ENCODE results near the gene MLN.

The MLN gene

GRCh38 chr6:33803571-33804053, at the start of gene MLN:
TSS of gene MLN (minus strand) at chr6:33804003. CDS start at chr6:33801163, 2,840 bp downstream.
- no peak for DNase-seq (ENCODE audit: low spot score)
- no peaks in the 10 kb centered on the region for H3K36me3 Mint-ChIP-seq (ENCODE audit: low read depth)
- no peaks in the 10 kb centered on the region for H3K9me3 Mint-ChIP-seq
- H3K27ac Mint-ChIP-seq = no peak within 1 kb of the TSS
- H3K4me1 Mint-ChIP-seq (ENCODE audit: low read depth) = peaks cover 8% of the 10 kb centered on the region
- no peak within 1 kb of the TSS for H3K4me3 Mint-ChIP-seq
- peaks cover 28% of the 10 kb centered on the region for H3K27me3 Mint-ChIP-seq (ENCODE audit: low read depth)

DNA sequence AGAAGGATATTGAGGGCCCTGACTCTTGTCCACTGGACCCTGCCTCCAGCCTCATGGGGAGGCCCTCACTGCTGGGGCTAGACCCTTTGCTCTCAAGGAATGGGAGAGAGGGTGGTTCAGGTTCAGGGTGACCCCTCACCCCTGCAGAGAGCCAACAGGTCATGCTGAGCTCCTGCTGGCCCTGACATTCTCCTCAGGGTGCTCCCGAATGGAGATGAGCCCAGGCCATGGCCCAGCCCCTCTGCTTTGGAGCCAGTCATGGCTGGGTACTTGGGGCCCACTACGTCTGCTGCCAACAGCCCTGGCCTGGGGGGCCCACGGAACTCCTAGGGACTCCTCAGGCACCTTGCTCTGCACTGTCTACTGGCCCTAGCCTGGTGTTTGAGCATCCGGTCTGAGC, 49.2 kb upstream of the MLN start:
- DNase-seq (ENCODE audit: low spot score) = no peak
- Mint-ChIP-seq H3K36me3 (ENCODE audit: low read depth) (no peaks in the 10 kb centered on the region), H3K4me3 (no peak overlapping the region), H3K27ac (no peak overlapping the region), H3K27me3 (ENCODE audit: low read depth) (peaks cover 44% of the 10 kb centered on the region), H3K9me3 (no peaks in the 10 kb centered on the region), H3K4me1 (ENCODE audit: low read depth) (peaks cover 21% of the 10 kb centered on the region)

GRCh38 chr6:33851959-33852358, 48.2 kb upstream of the MLN start:
- DNase-seq (ENCODE audit: low spot score) = no peak
- H3K27me3 Mint-ChIP-seq (ENCODE audit: low read depth) = peaks cover 38% of the 10 kb centered on the region
- H3K27ac Mint-ChIP-seq = no peak overlapping the region
- H3K9me3 Mint-ChIP-seq = no peaks in the 10 kb centered on the region
- no peaks in the 10 kb centered on the region for H3K36me3 Mint-ChIP-seq (ENCODE audit: low read depth)
- peaks cover 12% of the 10 kb centered on the region for H3K4me1 Mint-ChIP-seq (ENCODE audit: low read depth)
- H3K4me3 Mint-ChIP-seq = no peak overlapping the region

DNA sequence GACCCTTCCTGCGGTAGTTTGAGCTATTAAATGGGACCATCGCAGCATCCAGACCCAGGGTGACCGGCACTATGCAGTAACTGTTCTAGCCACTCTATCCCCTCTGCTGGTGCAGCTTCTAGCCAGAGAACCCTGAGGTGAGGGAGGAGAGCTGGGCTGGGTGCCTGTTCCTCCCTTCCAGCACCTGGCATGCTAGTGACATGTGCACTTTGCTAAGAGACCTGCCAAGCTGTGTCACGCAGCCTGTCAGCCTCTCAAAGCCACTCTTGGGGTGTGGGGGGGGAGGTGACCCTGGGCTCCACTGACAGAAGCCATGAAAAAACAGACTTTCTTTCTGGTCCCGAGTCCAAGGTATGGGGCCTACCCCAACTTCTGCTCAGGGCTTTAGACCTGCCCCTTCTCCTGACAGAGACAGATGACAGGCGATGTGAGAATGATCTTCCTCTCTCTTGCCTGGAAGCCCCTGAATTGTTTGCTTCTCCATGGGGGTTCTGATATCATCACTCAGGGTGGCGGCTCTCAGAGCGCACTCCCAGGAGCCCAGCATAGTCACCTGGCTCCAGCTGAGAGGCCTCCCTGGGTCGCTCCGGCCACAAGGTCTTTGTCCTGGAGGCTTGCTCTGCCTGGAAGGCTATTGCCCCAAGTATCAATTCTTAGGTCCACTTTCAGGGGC, 47.2 kb upstream of the MLN start:
- no peaks in the 10 kb centered on the region for H3K9me3 Mint-ChIP-seq
- no peak overlapping the region for H3K27ac Mint-ChIP-seq
- peaks cover 3% of the 10 kb centered on the region for H3K4me1 Mint-ChIP-seq (ENCODE audit: low read depth)
- peaks cover 40% of the 10 kb centered on the region for H3K27me3 Mint-ChIP-seq (ENCODE audit: low read depth)
- no peak overlapping the region for H3K4me3 Mint-ChIP-seq
- DNase-seq (ENCODE audit: low spot score) = no peak
- no peaks in the 10 kb centered on the region for H3K36me3 Mint-ChIP-seq (ENCODE audit: low read depth)

DNA sequence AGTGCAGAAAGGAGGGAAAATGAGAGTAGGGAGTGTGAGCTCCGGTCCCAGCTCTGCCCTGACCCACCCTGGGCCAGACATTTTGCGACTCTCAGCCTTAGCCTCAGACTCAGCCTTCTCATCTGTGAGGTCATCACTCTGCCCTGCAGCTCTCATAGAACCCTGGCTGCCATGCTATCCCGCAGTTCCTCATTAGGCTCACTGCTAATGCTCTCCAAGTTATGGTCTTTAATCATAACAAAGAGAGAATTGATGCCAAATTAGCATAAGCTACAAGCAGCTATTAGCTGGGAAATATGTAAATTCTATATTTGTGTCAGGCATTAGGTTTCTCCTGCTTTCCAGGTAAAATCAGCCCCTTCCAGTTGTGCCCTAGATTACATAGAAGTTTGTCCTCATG, 46.5 kb upstream of the MLN start:
- no peak overlapping the region for H3K27ac Mint-ChIP-seq
- DNase-seq (ENCODE audit: low spot score) = no peak
- H3K9me3 Mint-ChIP-seq = no peaks in the 10 kb centered on the region
- no peaks in the 10 kb centered on the region for H3K4me1 Mint-ChIP-seq (ENCODE audit: low read depth)
- H3K4me3 Mint-ChIP-seq = no peak overlapping the region
- H3K27me3 Mint-ChIP-seq (ENCODE audit: low read depth) = peaks cover 39% of the 10 kb centered on the region
- no peaks in the 10 kb centered on the region for H3K36me3 Mint-ChIP-seq (ENCODE audit: low read depth)

DNA sequence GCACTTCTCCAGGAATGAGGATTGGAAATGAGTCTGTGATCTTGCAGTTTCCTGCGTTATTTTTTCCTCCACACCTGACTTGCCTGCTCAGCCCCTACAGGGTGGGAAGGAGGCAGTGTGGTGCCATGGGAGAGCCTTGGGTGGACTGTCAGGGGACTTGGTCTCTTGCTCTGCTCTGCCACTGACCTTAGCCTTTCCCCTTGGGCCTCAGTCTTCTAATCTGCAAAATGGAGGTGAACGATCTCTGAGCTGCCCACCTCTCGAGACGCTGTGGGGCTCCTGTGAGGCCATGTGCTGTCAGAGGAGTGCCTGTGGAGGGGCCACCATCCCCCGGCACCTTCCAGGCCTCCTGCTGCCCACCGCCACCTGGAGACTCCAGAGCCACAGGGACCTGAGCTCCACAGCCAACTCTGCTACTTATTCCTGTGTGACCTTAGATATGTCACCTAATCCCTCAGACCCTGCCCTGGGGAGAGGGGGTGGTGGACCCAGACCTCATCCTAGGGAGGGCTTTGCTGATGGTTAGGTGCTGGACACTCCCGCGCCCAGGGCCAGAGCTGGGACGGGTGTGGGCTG, 45.8 kb upstream of the MLN start:
- no peaks in the 10 kb centered on the region for H3K9me3 Mint-ChIP-seq
- no peaks in the 10 kb centered on the region for H3K36me3 Mint-ChIP-seq (ENCODE audit: low read depth)
- no peaks in the 10 kb centered on the region for H3K4me1 Mint-ChIP-seq (ENCODE audit: low read depth)
- peaks cover 39% of the 10 kb centered on the region for H3K27me3 Mint-ChIP-seq (ENCODE audit: low read depth)
- no peak for DNase-seq (ENCODE audit: low spot score)
- no peak overlapping the region for H3K27ac Mint-ChIP-seq
- H3K4me3 Mint-ChIP-seq = no peak overlapping the region

DNA sequence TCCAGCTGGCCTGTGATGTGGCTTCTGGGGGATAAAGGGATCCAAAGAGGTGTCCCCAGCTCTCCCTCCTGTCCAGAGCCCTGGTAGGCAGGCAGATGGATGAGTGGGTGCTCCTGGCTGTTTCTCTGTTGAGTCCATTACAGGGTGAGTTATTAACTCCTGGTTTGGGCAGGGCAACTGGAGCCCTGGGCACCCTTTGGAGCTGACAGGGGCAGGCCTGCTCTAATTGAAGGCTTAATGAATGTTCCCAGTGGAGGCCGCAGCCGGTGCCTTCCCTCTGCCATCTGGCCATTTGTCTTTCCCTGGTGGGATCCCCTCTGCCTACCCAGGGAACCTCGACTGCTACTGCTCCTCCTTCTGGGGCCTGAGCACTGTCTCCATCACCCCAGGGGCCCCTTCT, 44.7 kb upstream of the MLN start:
- Mint-ChIP-seq H3K9me3 (no peaks in the 10 kb centered on the region), H3K27me3 (ENCODE audit: low read depth) (peaks cover 34% of the 10 kb centered on the region), H3K4me1 (ENCODE audit: low read depth) (no peaks in the 10 kb centered on the region), H3K27ac (no peak overlapping the region), H3K4me3 (no peak overlapping the region), H3K36me3 (ENCODE audit: low read depth) (no peaks in the 10 kb centered on the region)
- DNase-seq (ENCODE audit: low spot score) = no peak

GRCh38 chr6:33847867-33848266, 44.1 kb upstream of the MLN start:
- Mint-ChIP-seq H3K27me3 (ENCODE audit: low read depth) (peaks cover 34% of the 10 kb centered on the region), H3K27ac (no peak overlapping the region), H3K36me3 (ENCODE audit: low read depth) (no peaks in the 10 kb centered on the region), H3K9me3 (no peaks in the 10 kb centered on the region), H3K4me1 (ENCODE audit: low read depth) (no peaks in the 10 kb centered on the region), H3K4me3 (no peak overlapping the region)
- DNase-seq (ENCODE audit: low spot score) = no peak

DNA sequence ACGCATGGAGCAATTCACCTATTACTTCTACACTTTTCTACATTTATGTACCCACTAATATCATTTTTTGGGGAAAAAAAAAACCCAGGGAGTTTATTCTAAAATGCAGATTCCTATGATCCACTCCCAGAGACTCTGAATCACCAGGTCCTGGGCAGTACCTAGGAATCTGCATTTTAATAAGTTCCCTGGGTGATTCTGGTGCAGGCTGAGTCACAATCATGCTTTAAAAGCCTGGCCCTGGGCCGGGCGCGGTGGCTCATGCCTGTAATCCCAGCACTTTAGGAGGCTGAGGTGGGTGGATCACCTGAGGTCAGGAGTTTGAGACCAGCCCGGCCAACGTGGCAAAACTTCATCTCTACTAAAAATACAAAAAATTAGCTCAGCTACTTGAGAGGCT, 43.3 kb upstream of the MLN start:
- no peak overlapping the region for H3K27ac Mint-ChIP-seq
- peaks cover 32% of the 10 kb centered on the region for H3K27me3 Mint-ChIP-seq (ENCODE audit: low read depth)
- no peak overlapping the region for H3K4me3 Mint-ChIP-seq
- no peak for DNase-seq (ENCODE audit: low spot score)
- no peaks in the 10 kb centered on the region for H3K9me3 Mint-ChIP-seq
- no peaks in the 10 kb centered on the region for H3K4me1 Mint-ChIP-seq (ENCODE audit: low read depth)
- no peaks in the 10 kb centered on the region for H3K36me3 Mint-ChIP-seq (ENCODE audit: low read depth)

DNA sequence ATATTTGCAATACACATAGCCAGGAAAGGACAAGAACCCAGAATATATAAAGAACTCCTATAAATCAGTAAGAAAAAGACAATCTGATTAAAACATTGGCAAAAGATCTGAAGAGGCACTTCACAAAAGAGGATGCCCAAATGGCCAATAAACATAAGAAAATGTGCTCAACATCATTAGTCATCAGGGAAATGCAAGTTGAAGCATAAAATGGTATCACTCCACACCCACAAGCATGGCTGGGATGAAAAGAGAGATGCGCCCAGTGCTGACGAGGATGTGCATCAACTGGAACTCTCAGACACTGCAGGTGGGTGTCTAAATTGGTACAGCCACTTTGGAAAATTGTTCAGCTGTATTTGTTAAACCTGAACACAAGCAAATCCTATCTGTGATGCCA, 42.4 kb upstream of the MLN start:
- Mint-ChIP-seq H3K9me3 (no peaks in the 10 kb centered on the region), H3K4me1 (ENCODE audit: low read depth) (no peaks in the 10 kb centered on the region), H3K4me3 (no peak overlapping the region), H3K27ac (no peak overlapping the region), H3K27me3 (ENCODE audit: low read depth) (peaks cover 25% of the 10 kb centered on the region), H3K36me3 (ENCODE audit: low read depth) (no peaks in the 10 kb centered on the region)
- no peak for DNase-seq (ENCODE audit: low spot score)

GRCh38 chr6:33845031-33845745, 41.4 kb upstream of the MLN start:
- H3K27ac Mint-ChIP-seq = peak overlapping the region; percentile 31
- H3K9me3 Mint-ChIP-seq = no peaks in the 10 kb centered on the region
- peaks cover 4% of the 10 kb centered on the region for H3K4me1 Mint-ChIP-seq (ENCODE audit: low read depth)
- DNase-seq (ENCODE audit: low spot score) = no peak
- no peak overlapping the region for H3K4me3 Mint-ChIP-seq
- no peaks in the 10 kb centered on the region for H3K36me3 Mint-ChIP-seq (ENCODE audit: low read depth)
- peaks cover 17% of the 10 kb centered on the region for H3K27me3 Mint-ChIP-seq (ENCODE audit: low read depth)

- no peaks in the 10 kb centered on the region for H3K9me3 Mint-ChIP-seq
- peaks cover 14% of the 10 kb centered on the region for H3K4me1 Mint-ChIP-seq (ENCODE audit: low read depth)
- no peak overlapping the region for H3K4me3 Mint-ChIP-seq
- peaks cover 12% of the 10 kb centered on the region for H3K27me3 Mint-ChIP-seq (ENCODE audit: low read depth)
- no peaks in the 10 kb centered on the region for H3K36me3 Mint-ChIP-seq (ENCODE audit: low read depth)
- DNase-seq (ENCODE audit: low spot score) = no peak
- H3K27ac Mint-ChIP-seq = no peak overlapping the region
These were observed 39.6 kb upstream of the MLN start for GRCh38 chr6:33843131-33844121.

GRCh38 chr6:33841868-33842267, 38.1 kb upstream of the MLN start:
- no peak overlapping the region for H3K4me3 Mint-ChIP-seq
- no peak overlapping the region for H3K27ac Mint-ChIP-seq
- H3K9me3 Mint-ChIP-seq = peaks cover 7% of the 10 kb centered on the region
- H3K4me1 Mint-ChIP-seq (ENCODE audit: low read depth) = peaks cover 14% of the 10 kb centered on the region
- H3K27me3 Mint-ChIP-seq (ENCODE audit: low read depth) = peaks cover 20% of the 10 kb centered on the region
- no peak for DNase-seq (ENCODE audit: low spot score)
- H3K36me3 Mint-ChIP-seq (ENCODE audit: low read depth) = no peaks in the 10 kb centered on the region

Data from T-helper 2 cell treated with Interferon-gamma antibody and Interleukin-4, amounts not matched to agents 5 μg/mL and 100 μg/mL, for 36 hours (primary cell).